GM18502 (cell line): Measurements from ENCODE around the gene DERA.
"Not testable (repeated sequence)": the region's sequence is repeated elsewhere in the genome, so short reads cannot be mapped to it uniquely, and the experiment has no call there.

Source experiments
- ATAC-seq: cut with Tn5 transposase; IDR thresholded peaks from one replicate; pipeline ENCODE4 v1.9.1; 2021; ENCODE audit warnings: mild to moderate bottlenecking; ENCODE audit not compliant: unreplicated experiment, poor library complexity

DERA gene

DNA sequence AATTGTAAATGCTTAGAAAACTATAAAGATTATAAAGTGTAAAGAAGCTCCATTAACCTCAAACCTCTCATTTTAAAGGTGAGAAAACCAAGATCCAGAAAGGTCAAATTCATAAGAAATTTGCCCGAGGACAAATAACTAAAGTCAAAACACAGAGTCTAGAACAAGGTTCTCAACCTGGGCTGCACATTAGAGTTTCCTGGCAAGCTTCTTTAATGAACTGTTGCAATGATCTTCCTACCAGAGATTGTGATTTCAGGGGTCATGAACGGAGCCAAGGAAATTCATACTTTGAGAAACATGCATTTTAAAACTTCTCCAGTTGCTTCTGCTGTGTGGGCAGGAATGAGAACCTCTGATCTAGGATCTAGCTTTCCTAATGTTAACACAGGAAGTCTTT, 86.8 kb downstream of the DERA start:
- no peak for ATAC-seq

DNA sequence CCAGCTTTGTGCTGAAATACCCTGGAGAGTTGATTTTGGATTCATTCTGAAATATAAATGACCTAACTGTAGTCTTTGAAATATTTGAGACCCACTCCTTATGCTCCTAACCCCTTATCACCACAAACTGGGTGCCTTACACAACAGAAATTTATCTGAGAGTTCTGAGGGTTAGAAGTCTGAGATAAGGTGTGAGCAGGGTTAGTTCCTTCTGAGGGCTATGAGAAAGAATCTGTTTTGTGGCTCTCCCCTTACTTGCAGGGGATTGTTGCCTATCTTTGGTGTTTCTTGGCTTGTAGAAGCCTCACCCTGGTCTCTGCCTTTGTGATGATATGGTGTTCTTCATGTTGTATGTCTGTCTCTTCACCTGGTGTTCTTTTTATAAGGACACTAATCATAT, 91.7 kb downstream of the DERA start:
- no peak for ATAC-seq

GRCh38 chr12:16003460-16003859, 92.3 kb downstream of the DERA start:
- ATAC-seq: no peak

- no peak for ATAC-seq
These were observed 95.6 kb downstream of the DERA start for GRCh38 chr12:16006752-16007151.

DNA sequence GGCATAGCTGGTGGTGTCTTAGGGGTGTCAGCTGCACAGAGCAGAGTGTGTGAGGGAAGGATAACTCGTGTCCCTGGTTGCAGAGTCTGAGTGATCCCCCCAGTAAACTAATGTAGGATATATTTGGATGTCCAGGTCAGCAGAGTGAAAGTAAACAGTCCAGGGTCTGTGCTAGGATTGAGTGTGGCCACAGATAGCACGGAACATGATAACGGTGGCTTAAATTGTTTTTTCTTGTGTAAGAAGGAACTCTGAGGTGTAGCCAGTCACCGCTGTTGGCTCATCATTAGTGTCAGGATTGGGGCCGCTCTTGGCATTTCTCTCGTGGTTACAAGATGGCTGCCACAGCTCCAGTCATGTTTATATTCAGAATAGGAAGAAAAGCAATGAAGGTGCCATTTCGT, 97.3 kb downstream of the DERA start:
- ATAC-seq: no peak

GRCh38 chr12:16012117-16012516, 101.0 kb downstream of the DERA start:
- no peak for ATAC-seq

DNA sequence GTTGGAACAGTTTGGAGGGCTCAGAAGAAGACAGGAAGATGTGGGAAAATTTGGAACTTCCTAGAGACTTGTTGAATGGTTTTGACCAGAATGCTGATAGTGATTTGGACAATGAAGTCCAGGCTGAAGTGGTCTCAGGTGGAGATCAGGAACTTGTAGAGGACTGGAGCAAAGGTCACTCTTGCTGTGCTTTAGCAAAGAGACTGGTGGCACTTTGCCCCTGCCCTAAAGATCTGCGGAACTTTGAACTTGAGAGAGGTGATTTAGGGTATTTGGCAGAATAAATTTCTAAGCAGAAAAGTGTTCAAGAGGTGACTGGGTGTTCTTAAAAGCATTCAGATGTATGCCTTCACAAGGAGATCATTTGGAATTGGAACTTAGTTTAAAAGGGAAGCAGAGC, 102.6 kb downstream of the DERA start:
- not testable (repeated sequence) for ATAC-seq

DNA sequence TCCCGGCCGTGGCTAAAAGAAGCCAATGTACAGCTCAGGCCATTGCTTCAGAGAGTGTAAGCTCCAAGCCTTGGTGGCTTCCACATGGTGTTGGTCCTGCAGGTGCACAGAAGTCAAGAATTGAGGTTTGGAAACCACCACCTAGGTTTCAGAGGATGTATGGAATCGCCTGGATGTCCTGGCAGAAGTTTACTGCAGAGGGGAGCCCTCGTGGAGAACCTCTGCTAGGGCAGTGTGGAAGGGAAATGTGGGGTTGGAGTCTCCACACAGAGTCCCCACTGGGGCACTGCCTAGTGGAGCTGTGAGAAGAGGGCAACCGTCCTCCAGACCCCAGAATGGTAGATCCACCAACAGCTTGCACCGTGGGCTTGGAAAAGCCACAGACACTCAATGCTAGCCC, 103.3 kb downstream of the DERA start:
- ATAC-seq: not testable (repeated sequence)

- ATAC-seq: no peak
These were observed 105.6 kb downstream of the DERA start for GRCh38 chr12:16016748-16017147.

DNA sequence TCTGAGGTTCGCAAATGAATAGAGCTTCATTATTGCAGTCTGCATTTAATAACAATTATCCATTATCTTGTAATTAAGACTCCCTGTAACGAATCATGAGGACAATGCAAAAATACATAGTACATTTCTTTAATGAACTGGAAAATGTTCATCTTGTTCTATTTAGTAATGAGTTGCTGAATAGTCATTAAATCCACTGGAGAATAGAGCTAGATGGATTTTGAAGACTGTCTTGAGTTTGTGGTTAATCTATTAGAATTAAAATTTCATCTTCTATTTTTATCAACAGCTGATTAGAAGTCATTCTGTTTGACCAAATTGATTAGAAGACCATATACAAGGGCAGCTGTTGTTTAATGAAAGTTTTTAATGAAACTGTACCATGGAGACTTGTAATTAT, 107.2 kb downstream of the DERA start:
- ATAC-seq: no peak

DNA sequence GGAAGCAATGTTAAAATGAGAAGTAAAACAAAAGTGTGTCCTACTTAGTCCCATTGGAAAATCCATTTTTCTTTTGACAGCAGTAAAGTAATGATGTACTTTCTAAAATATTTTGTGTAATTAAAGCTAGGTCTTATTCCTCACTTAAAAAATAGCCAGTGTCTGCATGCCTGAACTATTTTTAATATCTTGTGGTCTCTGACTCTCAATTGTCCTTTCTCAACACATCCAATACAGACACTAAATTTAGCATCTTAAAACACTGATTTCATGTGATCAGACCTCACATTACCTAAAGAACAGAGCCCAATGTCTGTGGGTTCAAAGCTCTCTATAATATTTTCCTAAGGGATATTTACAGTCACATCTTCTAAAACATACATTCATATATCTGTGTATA, 108.0 kb downstream of the DERA start:
- ATAC-seq: no peak

GRCh38 chr12:16020031-16020430, 108.9 kb downstream of the DERA start:
- no peak for ATAC-seq

- ATAC-seq: no peak
These were observed 109.9 kb downstream of the DERA start for GRCh38 chr12:16021026-16021425.

DNA sequence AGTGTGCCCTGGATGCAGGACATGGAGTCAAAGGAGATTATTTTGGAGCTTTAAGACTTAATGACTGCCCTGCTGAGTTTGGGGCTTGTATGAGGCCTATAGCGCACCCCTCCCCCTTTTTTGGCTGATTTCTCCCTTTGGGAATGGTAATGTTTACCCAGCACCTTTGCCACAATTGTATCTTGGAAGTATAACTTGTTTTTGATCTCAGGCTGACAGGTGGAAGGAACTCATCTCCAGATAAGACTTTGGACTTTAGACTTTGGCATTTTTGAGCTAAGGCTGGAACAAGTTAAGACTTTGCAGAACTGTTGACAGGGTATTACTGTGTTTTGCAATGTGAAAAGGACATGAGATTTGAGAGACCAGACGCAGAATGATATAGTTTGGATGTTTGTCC, 110.5 kb downstream of the DERA start:
- no peak for ATAC-seq

GRCh38 chr12:16027002-16027401, 115.9 kb downstream of the DERA start:
- ATAC-seq: no peak

DNA sequence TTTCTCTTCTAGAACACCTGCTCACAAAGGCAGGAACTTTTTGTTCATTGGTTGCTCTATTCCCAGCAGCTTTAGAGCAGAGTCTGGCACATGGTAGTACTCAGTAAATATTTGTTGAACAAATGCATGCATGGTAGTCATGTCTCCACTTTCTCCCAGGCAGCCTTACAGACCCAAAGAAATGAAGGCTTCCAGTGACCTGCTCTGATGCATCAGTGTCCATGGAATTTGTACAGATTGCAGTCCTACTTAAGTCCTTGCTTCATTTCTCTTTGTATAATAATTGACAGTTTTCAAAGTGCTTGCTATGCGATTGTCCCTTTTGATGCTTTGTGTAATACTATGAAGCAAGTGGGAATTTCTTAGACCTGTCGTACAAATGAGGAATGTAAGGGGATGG, 119.6 kb downstream of the DERA start:
- no peak for ATAC-seq

DNA sequence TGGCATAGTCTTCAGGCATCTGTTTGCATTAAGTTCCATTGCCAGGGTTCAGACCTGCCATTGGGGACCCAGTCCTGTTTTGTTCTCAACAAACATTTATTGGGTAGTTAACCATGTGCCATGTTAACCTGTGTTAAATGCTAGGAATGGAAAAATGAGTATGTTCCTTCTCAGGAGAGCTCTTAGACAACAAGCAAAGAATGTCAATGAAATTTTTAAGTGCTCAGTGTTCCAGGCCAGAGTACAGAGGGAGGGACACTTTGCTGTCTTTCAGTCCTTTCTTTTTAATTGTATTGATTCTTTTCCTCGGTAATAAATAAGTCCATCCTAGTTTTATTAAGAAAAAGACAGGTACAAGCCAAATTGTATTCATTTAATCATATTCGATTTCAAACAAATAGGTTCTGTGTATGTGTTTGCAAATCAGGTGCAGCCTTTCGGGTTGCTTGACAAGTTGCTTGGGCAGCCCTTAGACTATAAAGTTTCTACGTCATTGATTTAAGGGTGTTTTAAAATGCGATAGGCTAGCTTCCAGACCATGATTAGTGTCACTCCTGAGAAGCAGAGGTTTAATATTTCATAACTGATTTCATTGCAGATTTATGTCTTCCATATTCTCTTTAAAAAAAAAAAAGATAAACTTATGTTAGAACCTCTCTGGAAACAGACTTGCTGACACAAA, 123.1 kb downstream of the DERA start:
- ATAC-seq: no peak

- no peak for ATAC-seq
These were observed 124.9 kb downstream of the DERA start for GRCh38 chr12:16036073-16036472.

- no peak for ATAC-seq
These were observed 126.4 kb downstream of the DERA start for GRCh38 chr12:16037533-16037932.

DNA sequence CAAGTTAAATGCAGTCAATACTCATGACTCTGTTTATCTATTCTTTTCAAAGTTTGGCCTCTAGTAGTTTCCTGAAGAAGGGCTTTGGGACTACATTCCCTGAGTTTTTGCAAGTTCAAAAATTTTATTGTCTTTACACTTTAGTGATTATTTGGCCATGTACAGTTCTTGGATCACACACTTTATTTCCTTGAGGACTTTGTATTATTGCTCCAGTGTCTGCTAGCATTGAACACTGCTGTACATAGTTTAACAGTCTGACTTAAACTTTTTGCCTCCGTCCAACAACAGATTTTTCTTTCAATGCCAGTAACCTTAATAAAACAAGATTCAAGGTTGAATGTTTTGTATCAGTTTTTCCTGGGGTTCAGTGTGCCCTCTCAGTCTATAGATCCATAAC, 132.3 kb downstream of the DERA start:
- ATAC-seq: no peak

GRCh38 chr12:16046266-16046665, 135.1 kb downstream of the DERA start:
- no peak for ATAC-seq

- ATAC-seq: no peak
These were observed 137.4 kb downstream of the DERA start for GRCh38 chr12:16048511-16048910.

DNA sequence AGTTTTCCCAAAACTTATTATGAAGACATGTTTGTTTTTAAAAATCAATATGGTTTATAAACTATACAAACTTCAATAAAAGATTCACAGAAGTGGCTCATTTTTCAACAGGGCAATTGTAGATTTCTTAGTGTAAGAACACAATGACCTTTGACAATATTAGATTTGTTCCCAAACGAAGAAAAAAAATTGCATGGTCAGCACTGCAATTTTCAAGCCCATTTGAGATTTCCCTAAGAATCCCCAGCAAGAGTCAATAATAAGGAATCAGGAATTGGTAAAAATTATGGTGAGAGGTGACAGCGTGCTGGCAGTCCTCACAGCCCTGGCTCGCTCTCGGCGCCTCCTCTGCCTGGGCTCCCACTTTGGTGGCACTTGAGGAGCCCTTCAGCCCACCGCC, 145.8 kb downstream of the DERA start:
- ATAC-seq: no peak
